NCI-H1930 (cell line): ENCODE measurements around the gene COL5A1.
"Not testable (repeated sequence)": the region's sequence is repeated elsewhere in the genome, so short reads cannot be mapped to it uniquely, and the experiment has no call there.

Source experiments
- DNase-seq, 2 experiments: peaks; one replicate each; lab custom pipeline; 2025; lab: John Stamatoyannopoulos, UW

COL5A1 gene

DNA sequence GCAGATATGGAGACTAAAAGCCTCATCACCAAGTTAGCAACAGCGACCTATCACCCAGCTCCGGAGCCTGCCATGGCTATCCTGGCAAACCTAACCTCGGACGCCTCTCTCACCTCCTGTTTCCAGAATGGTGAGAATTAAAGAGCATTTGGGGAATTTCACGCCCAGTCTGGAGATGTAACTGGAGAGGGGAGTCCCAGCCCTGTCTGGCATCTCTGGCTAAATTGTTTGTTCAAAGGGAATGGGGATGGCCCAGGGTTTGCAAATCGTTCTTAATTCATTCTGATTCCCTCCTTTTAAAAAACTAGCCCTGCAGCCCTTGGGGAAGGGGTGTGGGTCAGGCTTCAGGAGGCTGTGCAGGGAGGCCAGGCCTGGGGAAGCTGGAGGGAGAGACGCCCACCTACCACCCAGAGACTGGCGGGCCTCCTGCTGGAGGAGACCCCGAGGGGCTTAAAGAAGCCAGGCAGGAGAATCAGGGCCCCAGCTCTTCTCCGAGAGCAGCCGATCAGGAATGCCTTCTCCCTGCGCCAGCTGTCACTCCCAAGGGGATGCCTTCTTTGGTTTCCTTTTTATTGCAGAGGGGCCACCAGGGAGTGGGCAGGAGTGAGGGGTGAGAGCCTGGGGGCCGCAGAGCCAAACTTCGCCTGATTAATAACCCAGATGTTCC, 964 bp upstream of the COL5A1 start:
- no peak for DNase-seq

DNA sequence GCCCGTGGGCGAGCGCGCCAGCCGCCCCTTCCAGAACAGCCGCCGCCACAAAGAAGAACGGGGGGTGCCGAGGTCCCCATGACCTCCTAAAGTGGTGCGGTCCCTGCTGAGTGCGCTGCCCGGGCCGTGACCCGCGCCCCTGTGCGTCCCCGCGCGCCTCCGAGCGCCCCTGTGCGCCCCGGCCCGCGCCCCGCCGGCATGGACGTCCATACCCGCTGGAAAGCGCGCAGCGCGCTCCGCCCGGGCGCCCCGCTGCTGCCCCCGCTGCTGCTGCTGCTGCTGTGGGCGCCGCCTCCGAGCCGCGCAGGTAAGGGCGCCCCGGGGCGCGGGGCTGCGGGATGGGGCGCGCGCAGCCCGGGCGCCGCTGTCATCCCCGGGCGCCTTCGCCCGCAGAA, 384 bp downstream of the COL5A1 start:
- DNase-seq: no peak

DNA sequence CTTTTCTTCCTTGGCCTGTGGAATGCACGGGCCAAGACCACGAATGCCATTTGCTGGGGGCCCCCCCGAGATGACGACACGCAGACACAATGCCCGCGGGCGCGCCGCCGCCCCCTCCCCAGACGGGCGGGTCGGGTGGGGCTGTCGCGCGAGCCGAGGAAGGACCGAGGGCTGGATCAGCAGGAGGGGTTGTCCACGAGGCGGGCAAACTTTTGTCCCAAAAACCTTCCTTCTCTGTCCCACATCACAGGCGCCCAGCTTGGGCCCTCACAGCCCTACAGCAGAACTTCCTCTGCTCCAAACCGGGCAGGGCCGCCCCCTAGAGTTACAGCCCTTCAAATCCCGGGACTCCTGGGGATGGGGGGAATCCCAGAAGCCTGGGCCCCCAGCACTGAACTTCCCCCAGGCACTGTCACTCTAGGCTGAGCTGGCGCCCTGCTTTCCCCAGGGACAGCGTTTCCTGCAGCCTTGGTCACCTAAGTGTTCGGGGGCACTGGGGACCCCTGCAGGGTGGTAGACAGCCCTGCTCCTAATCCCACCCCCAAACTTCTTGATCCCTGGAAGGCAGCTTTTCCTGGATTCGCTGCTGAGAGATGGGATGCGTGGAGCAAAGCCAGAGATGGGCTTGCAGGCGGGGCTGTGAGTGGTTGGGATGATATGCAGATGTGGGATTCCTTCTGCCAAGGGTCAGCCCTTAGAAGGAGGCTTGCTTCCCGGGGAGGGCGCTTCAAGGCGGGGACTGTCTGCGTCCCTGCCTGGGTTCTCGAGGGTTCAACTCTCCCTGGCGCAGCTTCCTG, 980 bp downstream of the COL5A1 start:
- no peak for DNase-seq

DNA sequence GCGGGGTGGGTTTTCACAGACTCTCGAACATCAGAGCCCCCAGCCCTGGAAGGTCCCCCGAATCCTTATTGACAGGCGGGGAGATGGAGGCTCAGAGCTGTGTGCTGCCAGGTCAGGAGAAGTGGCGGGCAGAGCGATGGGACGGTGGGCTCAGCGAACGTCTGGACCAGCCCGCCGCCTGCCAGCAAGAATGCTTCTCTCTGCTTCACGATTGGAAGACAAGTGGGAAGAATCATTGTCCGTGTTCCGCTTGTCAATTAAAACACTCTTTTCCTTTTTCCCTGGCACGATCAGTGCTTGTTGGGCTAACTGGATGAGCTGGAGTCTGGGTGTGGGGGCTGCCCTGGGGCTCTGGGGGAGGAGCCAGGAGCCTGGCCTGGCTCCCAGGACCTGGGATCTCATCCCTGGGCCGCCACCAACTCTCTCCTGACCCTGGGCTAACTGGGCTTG, 1.6 kb downstream of the COL5A1 start:
- DNase-seq: no peak

DNA sequence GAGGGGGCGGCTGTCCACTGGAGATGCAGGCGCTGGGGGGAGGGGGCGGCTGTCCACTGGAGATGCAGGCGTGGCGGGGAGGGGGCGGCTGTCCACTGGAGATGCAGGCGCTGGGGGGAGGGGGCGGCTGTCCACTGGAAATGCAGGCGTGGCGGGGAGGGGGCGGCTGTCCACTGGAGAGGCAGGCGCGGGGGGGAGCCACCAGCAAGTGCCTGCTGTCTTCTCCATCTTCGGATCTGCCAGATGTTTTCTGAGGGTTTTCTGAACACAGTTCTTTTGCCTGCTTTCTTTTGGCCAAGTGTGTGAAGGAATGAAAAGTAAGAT, 2.8 kb downstream of the COL5A1 start:
- DNase-seq: not testable (repeated sequence)

DNA sequence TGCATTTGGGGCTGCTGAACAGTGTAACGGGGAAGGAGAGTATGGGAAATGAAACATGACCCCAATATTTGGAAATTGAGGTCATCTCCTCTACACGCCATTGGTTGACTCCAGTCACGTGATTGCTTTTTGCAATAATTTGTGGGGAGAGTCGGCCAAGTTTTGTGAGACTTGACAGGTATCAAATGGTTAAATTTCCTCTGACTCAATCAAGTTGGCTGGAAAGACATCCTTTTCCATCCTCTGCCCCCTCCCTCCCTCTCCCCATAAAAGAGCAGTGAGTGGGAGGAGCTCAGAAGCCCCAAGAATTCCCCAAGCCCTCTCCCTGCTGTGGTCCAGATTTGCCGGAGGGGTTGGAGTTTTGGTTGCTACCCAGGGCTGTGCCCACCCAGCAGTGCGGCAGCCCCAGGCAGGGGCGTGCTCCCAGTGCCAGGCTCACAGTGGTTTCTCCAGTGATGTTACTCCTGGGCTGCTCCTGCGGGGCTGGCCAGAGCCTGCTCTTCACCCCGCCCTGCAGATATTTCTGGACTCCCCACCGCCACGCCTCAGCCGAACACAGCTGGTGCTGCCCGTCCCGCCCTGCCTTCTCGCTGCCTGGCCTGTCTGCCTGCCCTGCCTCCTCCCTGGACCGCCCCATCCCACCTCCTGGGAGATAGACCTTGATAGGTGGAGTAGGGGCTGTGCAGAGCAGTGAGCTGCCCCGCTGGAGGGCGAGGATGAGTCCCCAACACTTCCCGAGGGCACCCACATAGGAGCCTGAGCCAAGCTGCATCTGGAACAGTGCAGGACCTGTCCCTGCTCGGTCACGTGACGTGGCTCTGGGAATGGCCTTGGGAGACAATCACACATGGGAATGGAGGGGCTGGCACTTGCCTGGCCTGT, 3.4 kb downstream of the COL5A1 start:
- DNase-seq: no peak

DNA sequence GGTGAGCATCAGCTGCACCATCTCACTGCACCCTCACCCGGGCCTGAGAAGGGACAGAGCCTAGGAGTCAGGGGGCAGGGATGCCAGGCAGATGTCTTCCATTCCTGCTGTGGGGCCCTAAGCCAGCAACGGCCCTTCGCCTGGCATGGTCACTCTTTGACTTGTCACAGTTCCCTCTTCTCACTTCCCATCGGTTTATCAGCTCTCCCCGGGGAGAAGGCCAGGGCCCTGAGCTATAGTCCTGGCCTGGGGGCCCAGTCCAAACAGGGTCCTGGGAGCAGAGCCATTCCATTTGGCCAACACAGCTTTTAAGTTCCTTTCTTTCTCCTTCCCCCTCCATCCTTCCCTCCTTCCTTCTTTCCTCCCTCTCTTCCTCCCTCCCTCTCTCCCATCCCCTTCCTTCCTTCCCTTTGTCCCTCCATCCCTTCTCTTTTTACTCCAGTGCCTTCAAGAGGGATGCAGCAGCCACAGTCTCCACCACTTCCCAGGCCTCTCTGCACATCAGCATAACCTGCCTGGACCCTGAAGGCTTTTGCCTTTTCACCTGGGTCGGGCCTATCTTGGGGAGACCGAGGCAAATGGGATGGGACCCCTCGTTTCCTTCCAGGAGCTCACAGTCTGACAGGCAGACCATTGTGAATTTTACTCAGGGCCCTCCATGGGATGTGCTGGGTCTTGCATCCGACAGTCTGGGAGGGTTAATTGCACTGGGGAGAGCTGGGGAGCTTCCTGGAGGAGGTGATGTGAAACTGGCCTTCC, 4.2 kb downstream of the COL5A1 start:
- no peak for DNase-seq

DNA sequence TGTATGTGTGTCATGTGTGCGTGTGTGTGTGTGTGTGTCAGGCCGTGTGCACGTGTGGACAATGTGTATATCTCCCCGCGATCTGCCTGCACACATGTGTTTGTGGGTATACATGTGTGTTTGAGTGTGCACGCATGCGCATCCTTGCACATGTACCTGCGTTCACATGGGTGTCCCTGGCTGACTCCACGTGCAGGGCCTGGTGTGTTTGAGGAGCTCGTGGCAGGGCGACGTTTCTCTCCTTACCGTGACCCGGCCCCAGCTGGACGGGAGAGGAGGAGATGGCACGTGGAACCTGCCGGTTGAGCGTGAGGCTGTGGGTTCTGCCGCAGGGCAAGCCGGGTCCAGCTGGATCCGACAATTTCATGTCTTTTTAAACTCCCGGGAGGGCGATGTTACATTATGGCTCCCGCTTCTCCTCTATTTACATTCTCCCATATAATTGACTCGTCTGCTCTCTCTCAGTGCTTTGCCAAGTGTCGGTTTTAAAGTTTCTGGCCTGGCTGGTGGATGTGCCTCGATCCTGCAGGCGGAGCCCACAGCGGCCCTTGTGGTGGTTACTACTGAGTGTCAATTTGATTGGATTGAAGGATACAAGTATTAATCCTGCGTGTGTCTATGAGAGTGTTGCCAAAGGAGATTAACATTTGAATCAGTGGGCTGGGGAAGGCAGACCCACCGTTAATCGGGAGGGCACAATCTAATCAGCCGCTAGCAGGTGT, 5.9 kb downstream of the COL5A1 start:
- no peak for DNase-seq

DNA sequence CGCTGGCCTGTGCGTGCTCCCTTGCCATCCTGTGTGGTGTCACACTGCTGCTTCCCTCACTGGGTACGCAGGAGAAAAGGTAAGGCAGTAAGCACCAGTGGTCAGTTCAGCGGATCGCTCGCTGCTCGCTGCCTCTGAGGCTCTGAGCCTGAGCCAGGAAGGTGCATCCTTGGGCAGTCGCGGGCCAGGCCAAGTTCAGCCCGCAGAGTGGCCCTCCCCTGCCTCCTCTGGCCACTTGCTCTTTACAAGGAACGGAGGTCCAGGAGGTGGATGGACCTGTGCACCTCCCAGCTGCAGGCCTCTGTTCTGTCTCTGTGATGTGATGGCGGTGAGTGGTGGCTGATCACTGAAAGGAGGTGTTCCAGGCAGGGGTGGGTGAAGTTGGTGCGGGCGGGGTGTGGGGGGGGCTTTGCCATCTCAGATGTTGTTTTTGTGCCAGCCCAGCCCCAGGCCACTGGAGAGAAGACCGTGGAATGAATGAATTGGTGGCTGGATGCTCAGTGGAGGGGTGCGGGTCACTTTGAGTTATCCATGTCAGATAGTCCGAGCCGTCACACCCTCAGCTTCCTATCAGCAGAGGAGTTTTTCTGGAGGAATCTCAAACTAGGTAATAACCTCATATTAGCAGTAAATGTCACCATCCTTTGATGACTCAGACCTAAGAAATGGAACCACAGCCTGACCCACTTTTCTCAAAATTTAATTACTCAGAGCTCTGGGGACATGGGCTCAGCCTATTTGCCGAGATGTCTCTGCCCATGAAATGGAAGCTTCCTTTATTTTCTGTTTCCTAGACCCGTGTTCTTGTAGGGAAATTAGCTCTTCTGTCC, 7.3 kb downstream of the COL5A1 start:
- no peak for DNase-seq

DNA sequence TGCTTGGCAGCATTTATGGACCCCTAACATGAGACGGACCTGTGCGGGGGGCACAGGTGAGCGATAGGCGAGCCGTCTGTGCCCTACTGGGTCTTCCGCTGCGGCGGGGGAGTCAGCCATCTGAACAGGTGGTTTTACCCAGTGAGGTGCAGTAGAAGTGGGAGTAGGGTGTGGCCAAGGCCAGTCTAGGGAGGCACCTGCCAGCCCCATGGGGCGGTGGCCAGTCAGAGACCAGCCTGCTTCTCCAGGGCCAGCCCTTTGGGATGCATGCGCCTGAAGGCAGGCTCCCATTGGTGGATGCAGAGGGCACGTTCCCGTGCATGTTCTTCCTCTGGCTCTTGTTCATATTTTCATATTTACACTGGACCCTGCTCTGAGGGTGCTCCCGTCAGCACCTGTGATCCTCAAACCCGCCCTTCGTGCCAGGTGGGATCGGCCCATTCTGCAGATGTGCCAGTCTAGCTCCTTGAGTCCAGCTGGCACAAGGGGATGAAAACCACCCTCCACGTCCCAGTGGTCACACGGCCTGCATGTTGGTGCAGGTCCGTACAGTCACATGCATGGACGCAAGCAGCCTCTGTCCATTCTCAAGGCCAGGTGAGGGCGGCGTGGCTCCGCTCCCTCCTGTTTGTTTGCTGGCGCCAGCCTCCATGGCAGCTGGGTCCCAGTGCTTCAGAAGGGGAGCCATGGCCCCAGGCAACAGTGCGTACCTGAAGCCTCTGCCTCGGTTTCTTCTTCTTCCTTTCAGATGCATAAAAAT, 9.0 kb downstream of the COL5A1 start:
- DNase-seq: no peak

DNA sequence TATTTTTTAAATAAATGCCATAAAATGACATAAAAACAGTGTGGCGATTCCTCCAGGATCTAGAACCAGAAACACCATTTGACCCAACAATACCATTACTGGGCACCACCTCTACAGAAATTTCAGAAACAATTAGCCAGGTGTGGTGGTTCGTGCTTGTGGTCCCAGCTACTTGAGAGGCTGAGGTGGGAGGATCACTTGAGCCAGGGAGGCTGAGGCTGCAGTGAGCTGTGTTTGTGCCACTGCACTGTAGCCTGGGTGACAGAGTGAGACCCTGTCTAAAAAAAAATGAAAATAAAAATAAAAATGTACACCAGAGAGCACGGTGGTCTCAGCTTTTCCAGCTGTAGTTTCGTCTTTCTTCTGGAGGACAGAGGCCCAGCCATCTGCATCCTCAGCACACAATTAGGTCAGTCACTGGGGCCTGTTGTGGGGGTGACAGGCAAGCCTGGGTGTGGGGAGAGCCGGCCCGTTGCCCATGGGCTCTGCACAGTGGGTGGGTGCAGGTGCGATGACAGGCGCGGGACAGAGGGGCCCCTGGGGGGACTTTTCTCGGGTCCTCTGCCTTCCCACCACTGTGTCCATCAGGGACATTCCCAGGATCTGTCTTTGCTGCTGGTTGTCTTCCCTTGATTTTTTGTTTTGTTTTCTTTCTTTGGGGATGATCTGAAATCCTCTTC, 9.8 kb downstream of the COL5A1 start:
- no peak for DNase-seq

DNA sequence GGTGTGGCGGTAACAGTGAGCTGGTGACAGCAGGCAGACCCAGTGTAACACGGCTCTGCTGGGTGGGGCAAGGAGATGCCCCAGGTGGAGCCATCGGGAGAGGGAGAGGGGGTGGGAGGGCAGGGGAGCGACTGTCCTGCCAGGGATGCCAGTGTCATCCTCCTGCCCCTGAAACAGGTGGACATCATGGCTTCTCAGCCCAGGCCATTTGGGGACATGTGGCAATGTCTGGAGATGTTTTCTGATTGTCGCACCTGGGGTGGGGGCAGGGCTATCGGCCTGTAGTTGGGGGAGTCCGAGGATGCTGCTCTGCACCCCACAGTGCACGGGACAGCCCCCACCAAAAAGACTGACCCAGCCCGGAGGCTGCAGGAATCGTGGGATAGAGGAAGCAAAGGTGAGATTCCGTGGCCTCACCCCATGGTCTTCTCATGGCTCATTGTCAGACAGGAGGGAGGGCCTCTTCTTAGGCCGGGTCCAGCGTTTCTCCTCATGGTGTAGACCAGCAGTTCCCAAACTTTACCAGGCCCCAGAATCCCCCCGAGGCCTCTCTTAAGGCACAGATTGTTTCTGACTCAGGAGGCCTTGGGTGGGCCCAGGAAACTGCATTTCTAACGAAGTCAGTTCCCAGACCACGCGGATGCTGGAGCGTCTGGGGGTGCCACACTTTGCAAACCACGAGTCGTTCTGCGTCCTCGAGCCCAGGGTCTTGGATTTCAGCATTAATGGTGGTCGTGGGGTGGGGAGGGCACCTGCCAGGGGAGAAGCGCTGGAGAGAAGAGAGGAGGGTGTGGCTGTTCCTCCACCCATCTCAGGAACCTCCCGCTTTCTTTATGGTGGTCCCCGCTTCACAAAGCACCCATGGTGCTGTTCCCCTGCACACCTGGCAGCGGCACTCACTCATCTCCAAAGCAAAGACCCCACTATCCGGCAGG, 11.0 kb downstream of the COL5A1 start:
- DNase-seq: no peak

DNA sequence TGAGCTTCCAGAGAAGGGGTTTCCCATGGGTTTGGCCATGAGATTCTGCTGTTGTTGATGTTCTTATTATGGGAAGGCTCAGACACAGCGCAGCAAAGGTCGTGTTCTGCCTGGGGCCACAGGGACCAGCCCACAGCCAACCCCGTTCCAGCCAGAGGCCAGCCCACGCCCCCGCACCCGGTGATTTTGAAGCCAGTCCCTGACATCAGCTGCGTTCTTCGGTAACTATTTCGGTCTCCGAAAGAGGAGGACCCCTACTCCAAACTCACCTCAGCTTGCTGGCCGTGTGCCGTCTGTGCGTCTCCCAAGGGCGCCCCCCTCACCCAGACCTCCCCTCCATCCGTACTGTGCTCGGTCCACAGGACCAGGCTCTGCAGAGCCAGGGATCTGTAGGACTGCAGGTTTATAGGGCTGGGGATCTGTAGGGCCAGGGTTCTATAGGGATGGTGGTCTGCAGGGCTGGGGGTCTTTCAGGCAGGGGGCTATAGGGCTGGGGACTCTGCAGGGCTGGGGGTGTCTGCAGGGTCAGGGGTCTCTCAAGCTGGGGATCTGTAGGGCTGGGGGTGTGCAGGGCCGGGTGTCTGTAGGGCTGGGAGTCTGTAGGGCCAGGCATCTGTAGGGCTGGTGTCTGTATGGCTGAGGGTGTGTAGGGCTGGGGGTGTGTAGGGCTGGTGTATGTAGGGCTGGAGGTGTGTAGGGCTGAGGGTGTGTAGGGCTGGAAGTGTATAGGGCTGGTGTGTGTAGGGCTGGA, 11.8 kb downstream of the COL5A1 start:
- DNase-seq: no peak

DNA sequence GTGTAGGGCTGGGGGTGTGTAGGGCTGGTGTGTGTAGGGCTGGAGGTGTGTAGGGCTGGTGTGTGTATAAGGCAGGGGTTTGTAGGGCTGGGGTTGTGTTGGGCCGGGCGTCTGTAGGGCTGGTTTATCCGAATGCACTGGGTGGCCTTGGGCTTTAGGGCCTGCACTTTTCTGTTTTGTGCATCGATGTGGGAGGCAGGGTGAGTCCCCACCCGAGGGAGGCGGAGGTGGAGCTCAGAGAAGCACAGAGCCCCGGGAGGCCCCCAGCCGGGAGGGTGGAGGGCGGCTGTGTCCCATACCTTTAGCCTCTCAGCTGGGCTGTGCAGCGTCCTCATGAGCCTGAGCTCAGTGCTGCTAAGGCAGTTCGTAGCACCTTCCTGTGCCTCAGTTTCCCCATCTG, 13.5 kb downstream of the COL5A1 start:
- DNase-seq: no peak

DNA sequence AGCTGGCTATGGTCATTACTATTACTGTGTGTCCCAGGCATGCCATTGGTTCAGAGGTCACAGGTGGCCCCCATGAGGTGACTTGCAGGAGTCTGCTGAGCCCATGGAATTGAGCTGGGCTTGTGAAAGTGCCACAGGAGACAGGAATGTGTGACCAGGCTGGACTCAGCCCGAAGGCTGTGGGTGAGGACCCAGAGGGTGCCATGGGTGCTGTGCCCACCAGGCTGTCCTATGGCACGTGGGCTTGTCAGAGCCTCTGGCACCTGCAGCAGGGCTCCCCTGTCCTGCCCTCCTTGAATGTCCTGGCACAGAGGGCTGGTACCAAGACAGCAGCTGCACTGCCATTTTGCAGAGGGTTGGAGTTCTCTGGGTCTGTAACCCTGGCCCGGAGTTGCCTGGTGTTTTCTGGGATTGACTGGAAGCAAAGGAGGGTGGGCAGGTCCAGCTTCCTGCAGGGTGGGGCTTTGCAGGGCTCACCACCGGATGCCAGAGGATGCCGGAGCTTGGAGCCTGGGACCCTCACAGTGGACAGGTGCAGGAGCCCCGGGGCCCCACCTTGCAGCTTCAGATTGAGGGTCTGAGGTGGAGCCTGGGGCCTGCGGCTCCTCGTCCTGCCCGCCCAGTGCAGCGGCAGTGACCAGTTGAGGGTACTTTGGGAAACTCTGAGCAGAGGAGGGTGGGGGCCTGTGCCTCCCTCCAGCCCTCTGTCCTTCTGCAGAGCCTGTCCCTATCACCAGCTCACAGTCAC, 14.2 kb downstream of the COL5A1 start:
- DNase-seq: no peak

DNA sequence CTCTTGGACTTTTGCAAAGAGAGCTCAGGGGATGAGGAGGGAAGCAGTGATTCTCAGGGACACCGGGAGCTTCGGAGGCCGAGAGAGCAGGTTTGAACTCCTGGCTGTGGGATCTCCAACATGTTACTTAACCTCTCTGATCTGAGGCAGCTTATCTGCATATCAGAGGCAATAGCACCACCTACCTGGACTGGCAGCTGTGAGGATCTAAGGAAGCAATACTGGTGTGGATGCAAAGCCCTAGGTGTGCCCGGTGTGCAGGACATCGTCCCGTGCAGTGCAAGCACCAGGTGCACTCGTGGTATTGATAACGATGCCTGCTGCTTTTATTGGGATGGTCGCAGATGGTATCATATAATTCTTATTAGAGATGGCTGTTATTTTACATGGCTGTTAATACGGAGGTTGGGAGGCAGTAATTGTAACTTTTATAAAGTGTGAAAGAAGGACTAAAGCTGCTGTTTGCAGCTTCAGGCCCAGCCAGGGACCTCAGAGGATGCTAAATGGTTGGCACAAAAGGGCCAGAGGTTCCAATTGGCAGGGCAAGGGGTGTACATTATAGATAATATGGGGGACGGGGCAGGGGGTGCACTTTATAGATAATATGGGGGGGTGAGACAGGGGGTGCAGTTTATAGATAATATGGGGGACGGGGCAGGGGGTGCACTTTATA, 14.9 kb downstream of the COL5A1 start:
- peak in 1 of 2 experiments; percentile 5 for DNase-seq
